Subcutaneous abdominal adipose tissue (tissue), 5 donors: Measurements from ENCODE around the gene ASCC1.
A peak's percentile ranks its signal among the peaks of the same experiment; 100 is the strongest.
"Not testable (repeated sequence)": the region's sequence is repeated elsewhere in the genome, so short reads cannot be mapped to it uniquely, and the experiment has no call there.

Experiments
- H3K27ac ChIP-seq: one replicate; pipeline ENCODE4 v1.7.0; 2013; ENCODE audit warnings: low read depth, mild to moderate bottlenecking, inconsistent platforms, low read length, moderate library complexity
- H3K27me3 ChIP-seq, 5 donors: one replicate each; pipeline ENCODE4 v1.7.0; 2013; ENCODE audit warnings: low read length in 5 of 5, inconsistent platforms in 1 of 5; ENCODE audit not compliant: control insufficient read depth in 5 of 5, insufficient read depth in 4 of 5
- H3K36me3 ChIP-seq, 5 donors: one replicate each; pipeline ENCODE4 v1.7.0; 2013; ENCODE audit warnings: low read length in 5 of 5; ENCODE audit not compliant: control insufficient read depth in 5 of 5, insufficient read depth in 5 of 5
- H3K4me1 ChIP-seq, 5 donors: one replicate each; pipeline ENCODE4 v1.7.0; 2013; ENCODE audit warnings: low read length in 5 of 5, mild to moderate bottlenecking in 3 of 5, moderate library complexity in 1 of 5; ENCODE audit not compliant: control insufficient read depth in 5 of 5, insufficient read depth in 5 of 5
- H3K4me3 ChIP-seq, 5 donors: one replicate each; pipeline ENCODE4 v1.7.0; 2013; ENCODE audit warnings: low read length in 5 of 5, low read depth in 1 of 5
- H3K9ac ChIP-seq, 5 donors: one replicate each; pipeline ENCODE4 v1.7.0; 2013; ENCODE audit warnings: low read length in 5 of 5, mild to moderate bottlenecking in 4 of 5, moderate library complexity in 3 of 5
- H3K9me3 ChIP-seq, 5 donors: one replicate each; pipeline ENCODE4 v1.7.0; 2013; ENCODE audit warnings: low read length in 5 of 5; ENCODE audit not compliant: control insufficient read depth in 5 of 5
- donor health status: healthy.
- donor health status: healthy.
- donor health status: healthy.
- donor health status: healthy.
- donor health status: healthy.

ASCC1 gene

GRCh38 chr10:72258617-72259016 lies 42.5 kb upstream of the ASCC1 start:
- no peak overlapping the region for H3K4me3 ChIP-seq
- peaks cover 18 to 72% (median 66%) of the 10 kb centered on the region in 5 donors for H3K4me1 ChIP-seq
- no peaks in the 10 kb centered on the region for H3K9me3 ChIP-seq
- no peaks in the 10 kb centered on the region for H3K36me3 ChIP-seq
- H3K27ac ChIP-seq: no peak overlapping the region
- H3K27me3 ChIP-seq: no peaks in the 10 kb centered on the region
- H3K9ac ChIP-seq: no peak overlapping the region

- H3K9ac ChIP-seq: peak overlapping the region in 1 of 5 donors; percentile 16
- H3K4me1 ChIP-seq: peaks cover 24 to 82% (median 77%) of the 10 kb centered on the region in 5 donors
- H3K4me3 ChIP-seq: no peak overlapping the region
- peak overlapping the region; percentile 23 for H3K27ac ChIP-seq
- H3K27me3 ChIP-seq: no peaks in the 10 kb centered on the region
- H3K9me3 ChIP-seq: no peaks in the 10 kb centered on the region
- no peaks in the 10 kb centered on the region for H3K36me3 ChIP-seq
Measured at GRCh38 chr10:72257051-72257892, 41.2 kb upstream of the ASCC1 start.

- peaks cover 24 to 83% (median 74%) of the 10 kb centered on the region in 5 donors for H3K4me1 ChIP-seq
- no peak overlapping the region for H3K4me3 ChIP-seq
- H3K36me3 ChIP-seq: no peaks in the 10 kb centered on the region
- no peaks in the 10 kb centered on the region for H3K9me3 ChIP-seq
- no peaks in the 10 kb centered on the region for H3K27me3 ChIP-seq
- H3K27ac ChIP-seq: no peak overlapping the region
- no peak overlapping the region for H3K9ac ChIP-seq
Measured at GRCh38 chr10:72255977-72256729, 40.1 kb upstream of the ASCC1 start.

GRCh38 chr10:72254813-72255568 lies 38.9 kb upstream of the ASCC1 start:
- peaks cover 23 to 80% (median 72%) of the 10 kb centered on the region in 5 donors for H3K4me1 ChIP-seq

GRCh38 chr10:72253578-72253977 lies 37.5 kb upstream of the ASCC1 start:
- Histone ChIP-seq H3K4me3 (no peak overlapping the region), H3K9ac (no peak overlapping the region), H3K9me3 (no peaks in the 10 kb centered on the region), H3K4me1 (peaks cover 20 to 79% (median 68%) of the 10 kb centered on the region in 5 donors), H3K36me3 (no peaks in the 10 kb centered on the region), H3K27ac (peak overlapping the region; percentile 80), H3K27me3 (no peaks in the 10 kb centered on the region)

More at GRCh38 chr10:72254813-72255568, 38.9 kb upstream of the ASCC1 start:
- Histone ChIP-seq H3K9ac (peak overlapping the region in 2 of 5 donors; percentile 47 to 64), H3K36me3 (no peaks in the 10 kb centered on the region), H3K27me3 (no peaks in the 10 kb centered on the region), H3K9me3 (no peaks in the 10 kb centered on the region), H3K27ac (peak overlapping the region; percentile 80), H3K4me3 (peak overlapping the region; percentile 29 to 53 (median 47))

GRCh38 chr10:72252972-72253371 lies 36.9 kb upstream of the ASCC1 start:
- Histone ChIP-seq H3K36me3 (no peaks in the 10 kb centered on the region), H3K4me1 (peaks cover 25 to 83% (median 74%) of the 10 kb centered on the region in 5 donors), H3K9ac (no peak overlapping the region), H3K4me3 (no peak overlapping the region), H3K27ac (no peak overlapping the region), H3K27me3 (no peaks in the 10 kb centered on the region), H3K9me3 (no peaks in the 10 kb centered on the region)

- no peak overlapping the region for H3K27ac ChIP-seq
- H3K4me1 ChIP-seq: peaks cover 30 to 87% (median 73%) of the 10 kb centered on the region in 5 donors
Measured at GRCh38 chr10:72251635-72252034, 35.6 kb upstream of the ASCC1 start.

GRCh38 chr10:72250666-72251065 lies 34.6 kb upstream of the ASCC1 start:
- no peaks in the 10 kb centered on the region for H3K36me3 ChIP-seq
- H3K9me3 ChIP-seq: no peaks in the 10 kb centered on the region
- no peak overlapping the region for H3K4me3 ChIP-seq
- H3K9ac ChIP-seq: no peak overlapping the region
- no peaks in the 10 kb centered on the region for H3K27me3 ChIP-seq
- no peak overlapping the region for H3K27ac ChIP-seq
- H3K4me1 ChIP-seq: peaks cover 28 to 86% (median 73%) of the 10 kb centered on the region in 5 donors

More at GRCh38 chr10:72251635-72252034, 35.6 kb upstream of the ASCC1 start:
- Histone ChIP-seq H3K4me3 (no peak overlapping the region), H3K27me3 (no peaks in the 10 kb centered on the region), H3K9ac (no peak overlapping the region), H3K36me3 (no peaks in the 10 kb centered on the region), H3K9me3 (no peaks in the 10 kb centered on the region)

GRCh38 chr10:72249176-72249862 lies 33.2 kb upstream of the ASCC1 start:
- H3K4me1 ChIP-seq: peaks cover 21 to 83% (median 70%) of the 10 kb centered on the region in 5 donors

More at GRCh38 chr10:72249176-72249862, 33.2 kb upstream of the ASCC1 start:
- Histone ChIP-seq H3K9ac (peak overlapping the region in 3 of 5 donors; percentile 26 to 64 (median 58)), H3K27ac (peak overlapping the region; percentile 73), H3K4me3 (peak overlapping the region in 4 of 5 donors; percentile 27 to 43 (median 33))
- not testable (repeated sequence) for H3K9me3 ChIP-seq, H3K27me3 ChIP-seq, H3K36me3 ChIP-seq
